ENCODE data around the gene CFAP299.

DNA sequence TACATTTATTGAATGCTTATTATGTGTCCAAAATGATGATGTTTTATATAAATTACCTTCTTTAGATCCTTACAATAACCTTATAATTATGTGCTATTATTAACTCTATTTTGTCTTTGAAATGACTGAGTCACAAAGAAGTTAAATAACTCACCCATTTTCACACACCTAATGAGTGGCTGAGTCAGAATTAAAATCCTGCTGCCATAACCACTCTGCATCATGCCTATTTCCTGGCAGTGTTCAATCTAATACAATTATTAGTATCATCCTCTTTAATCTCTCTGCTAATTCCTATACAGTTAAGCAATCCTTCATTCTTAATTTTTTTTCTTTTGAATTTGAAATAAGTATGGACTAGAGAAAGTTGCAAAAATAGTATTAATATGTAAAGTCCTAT lies 342.9 kb downstream of the CFAP299 start:
- TF ChIP-seq, protein P1, sequence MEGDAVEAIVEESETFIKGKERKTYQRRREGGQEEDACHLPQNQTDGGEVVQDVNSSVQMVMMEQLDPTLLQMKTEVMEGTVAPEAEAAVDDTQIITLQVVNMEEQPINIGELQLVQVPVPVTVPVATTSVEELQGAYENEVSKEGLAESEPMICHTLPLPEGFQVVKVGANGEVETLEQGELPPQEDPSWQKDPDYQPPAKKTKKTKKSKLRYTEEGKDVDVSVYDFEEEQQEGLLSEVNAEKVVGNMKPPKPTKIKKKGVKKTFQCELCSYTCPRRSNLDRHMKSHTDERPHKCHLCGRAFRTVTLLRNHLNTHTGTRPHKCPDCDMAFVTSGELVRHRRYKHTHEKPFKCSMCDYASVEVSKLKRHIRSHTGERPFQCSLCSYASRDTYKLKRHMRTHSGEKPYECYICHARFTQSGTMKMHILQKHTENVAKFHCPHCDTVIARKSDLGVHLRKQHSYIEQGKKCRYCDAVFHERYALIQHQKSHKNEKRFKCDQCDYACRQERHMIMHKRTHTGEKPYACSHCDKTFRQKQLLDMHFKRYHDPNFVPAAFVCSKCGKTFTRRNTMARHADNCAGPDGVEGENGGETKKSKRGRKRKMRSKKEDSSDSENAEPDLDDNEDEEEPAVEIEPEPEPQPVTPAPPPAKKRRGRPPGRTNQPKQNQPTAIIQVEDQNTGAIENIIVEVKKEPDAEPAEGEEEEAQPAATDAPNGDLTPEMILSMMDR (conservative IDR thresholded peaks at IDR 0.05), result no peak
- no peak for TF ChIP-seq EZH2 (IDR thresholded peaks at IDR 0.05; ENCODE audit: low read depth)
